Measurements from ENCODE around the gene NFYB.

NFYB gene

GRCh38 chr12:104109446-104110271 lies 28.4 kb downstream of the NFYB start:
- 79% methylated on average over 3 of the region's 4 CpGs for WGBS
- Histone ChIP-seq H3K4me3 (ENCODE audit: low read length) (no peak overlapping the region), H3K4me1 (ENCODE audit: insufficient read depth, low read length) (peaks cover 16% of the 10 kb centered on the region; the same call in 1 of the 2 replicates), H3K36me3 (ENCODE audit: insufficient read depth, low read length) (peaks cover 4% of the 10 kb centered on the region; the same call in 1 of the 2 replicates), H3K27ac (ENCODE audit: low read depth, low read length) (no peak overlapping the region), H3K9ac (ENCODE audit: low read depth, low read length) (no peak overlapping the region), H3K9me3 (ENCODE audit: insufficient read depth, low read depth, low read length) (no peaks in the 10 kb centered on the region), H3K27me3 (ENCODE audit: insufficient read depth, low read length) (no peaks in the 10 kb centered on the region)

DNA sequence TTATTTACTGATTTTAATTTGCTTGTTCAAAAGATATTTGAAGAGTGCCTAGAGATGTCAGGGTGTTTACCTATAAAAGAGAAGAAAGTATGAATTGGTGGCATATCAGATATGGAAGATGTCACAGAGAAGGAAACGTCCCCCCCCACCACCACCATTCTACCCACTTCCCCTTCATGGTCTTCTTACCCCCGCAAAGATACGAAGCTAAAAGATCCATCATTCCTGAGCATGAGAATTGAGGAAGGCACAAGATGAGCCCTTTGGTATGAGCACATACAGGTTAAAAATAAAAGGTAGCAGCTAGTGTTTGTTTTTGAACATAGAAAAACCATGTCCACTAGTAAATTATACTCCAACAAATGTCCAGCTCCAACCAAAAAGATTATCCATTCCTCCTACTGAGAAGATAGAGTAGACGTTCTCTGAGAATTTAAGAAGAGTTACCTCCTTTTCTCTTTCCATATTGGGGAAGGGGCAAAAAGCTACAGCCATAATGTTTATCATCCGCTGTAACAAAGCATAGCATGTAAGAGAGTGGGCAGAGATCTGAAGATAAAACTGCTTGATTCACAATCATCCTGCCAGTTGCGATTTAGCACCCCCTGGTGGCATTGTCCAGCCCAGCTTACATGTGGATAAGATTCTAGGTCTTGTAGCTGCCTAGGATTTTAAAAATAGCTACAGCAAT lies 29.1 kb downstream of the NFYB start:
- no peak overlapping the region for H3K27ac ChIP-seq (ENCODE audit: low read depth, low read length)
- 67% methylated on average over 6 of the region's 6 CpGs for WGBS
- H3K27me3 ChIP-seq (ENCODE audit: insufficient read depth, low read length): no peaks in the 10 kb centered on the region
- H3K4me3 ChIP-seq (ENCODE audit: low read length): no peak overlapping the region
- H3K9me3 ChIP-seq (ENCODE audit: insufficient read depth, low read depth, low read length): no peaks in the 10 kb centered on the region
- H3K4me1 ChIP-seq (ENCODE audit: insufficient read depth, low read length): peaks cover 16% of the 10 kb centered on the region; the same call in 1 of the 2 replicates
- H3K9ac ChIP-seq (ENCODE audit: low read depth, low read length): no peak overlapping the region
- no peaks in the 10 kb centered on the region for H3K36me3 ChIP-seq (ENCODE audit: insufficient read depth, low read length)

DNA sequence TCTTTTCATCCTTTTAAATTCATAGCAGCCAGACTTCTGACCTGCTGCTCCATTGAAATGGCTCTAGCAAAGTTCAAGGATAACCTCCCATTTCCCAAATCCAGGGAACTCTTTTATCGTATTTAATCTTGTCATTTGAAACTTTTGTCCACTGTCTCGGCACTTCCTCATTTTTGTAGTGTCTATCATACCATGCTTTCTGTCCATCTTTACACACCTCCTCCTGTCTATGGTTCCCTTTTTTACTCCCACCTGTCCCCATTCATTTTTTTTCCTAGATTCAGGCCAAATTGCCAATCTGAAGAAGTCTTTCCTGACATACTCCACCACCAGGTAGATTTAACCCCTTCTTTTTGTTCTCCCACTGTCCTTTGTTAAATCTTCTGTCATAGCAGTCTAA lies 31.0 kb downstream of the NFYB start:
- Histone ChIP-seq H3K9ac (ENCODE audit: low read depth, low read length) (no peak overlapping the region), H3K36me3 (ENCODE audit: insufficient read depth, low read length) (no peaks in the 10 kb centered on the region), H3K4me1 (ENCODE audit: insufficient read depth, low read length) (peaks cover 16% of the 10 kb centered on the region; the same call in 1 of the 2 replicates), H3K27ac (ENCODE audit: low read depth, low read length) (no peak overlapping the region), H3K27me3 (ENCODE audit: insufficient read depth, low read length) (no peaks in the 10 kb centered on the region), H3K4me3 (ENCODE audit: low read length) (no peak overlapping the region), H3K9me3 (ENCODE audit: insufficient read depth, low read depth, low read length) (no peaks in the 10 kb centered on the region)
- 91% methylated on average over 2 of the region's 2 CpGs for WGBS

- H3K9me3 ChIP-seq (ENCODE audit: insufficient read depth, low read depth, low read length): no peaks in the 10 kb centered on the region
Measured at GRCh38 chr12:104105461-104105860, 32.5 kb downstream of the NFYB start.

GRCh38 chr12:104097954-104098353 lies 40.1 kb downstream of the NFYB start:
- Histone ChIP-seq H3K4me1 (ENCODE audit: insufficient read depth, low read length) (no peaks in the 10 kb centered on the region), H3K4me3 (ENCODE audit: low read length) (no peak overlapping the region), H3K27me3 (ENCODE audit: insufficient read depth, low read length) (no peaks in the 10 kb centered on the region), H3K36me3 (ENCODE audit: insufficient read depth, low read length) (0 out of 2 replicates have a peak, but pooled peaks cover 4% of the 10 kb centered on the region), H3K9me3 (ENCODE audit: insufficient read depth, low read depth, low read length) (no peaks in the 10 kb centered on the region), H3K9ac (ENCODE audit: low read depth, low read length) (no peak overlapping the region), H3K27ac (ENCODE audit: low read depth, low read length) (no peak overlapping the region)
- 77% methylated on average over 1 of the region's 2 CpGs for WGBS

More at GRCh38 chr12:104105461-104105860, 32.5 kb downstream of the NFYB start:
- no peaks in the 10 kb centered on the region for H3K36me3 ChIP-seq (ENCODE audit: insufficient read depth, low read length)
- H3K4me3 ChIP-seq (ENCODE audit: low read length): no peak overlapping the region
- H3K4me1 ChIP-seq (ENCODE audit: insufficient read depth, low read length): peaks cover 16% of the 10 kb centered on the region; the same call in 1 of the 2 replicates
- H3K27ac ChIP-seq (ENCODE audit: low read depth, low read length): no peak overlapping the region
- no peaks in the 10 kb centered on the region for H3K27me3 ChIP-seq (ENCODE audit: insufficient read depth, low read length)
- H3K9ac ChIP-seq (ENCODE audit: low read depth, low read length): no peak overlapping the region

DNA sequence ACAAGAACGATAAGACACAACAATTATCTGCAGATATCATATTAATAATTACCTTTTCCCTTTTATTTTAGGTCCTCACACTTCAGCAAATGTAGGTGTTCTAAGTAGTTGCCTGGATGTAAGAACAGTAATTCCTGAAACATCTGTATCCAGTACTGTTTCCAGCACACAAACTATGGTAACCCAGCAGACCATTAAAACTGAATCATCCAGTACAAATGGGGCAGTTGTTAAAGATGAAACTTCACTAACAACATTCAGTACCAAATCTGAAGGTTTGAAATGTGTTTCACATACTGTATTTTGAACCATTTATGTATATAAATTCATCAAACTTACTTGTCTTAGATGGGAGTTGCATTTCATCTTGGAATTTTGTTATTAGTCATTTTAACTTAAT lies 42.7 kb downstream of the NFYB start:
- H3K27me3 ChIP-seq (ENCODE audit: insufficient read depth, low read length): no peaks in the 10 kb centered on the region
- peaks cover 3% of the 10 kb centered on the region; the same call in 1 of the 2 replicates for H3K4me1 ChIP-seq (ENCODE audit: insufficient read depth, low read length)
- H3K9me3 ChIP-seq (ENCODE audit: insufficient read depth, low read depth, low read length): no peaks in the 10 kb centered on the region
- H3K27ac ChIP-seq (ENCODE audit: low read depth, low read length): no peak overlapping the region
- H3K9ac ChIP-seq (ENCODE audit: low read depth, low read length): no peak overlapping the region
- no peak overlapping the region for H3K4me3 ChIP-seq (ENCODE audit: low read length)
- H3K36me3 ChIP-seq (ENCODE audit: insufficient read depth, low read length): 0 out of 2 replicates have a peak, but pooled peaks cover 4% of the 10 kb centered on the region
- WGBS: 100% methylated on average over 1 of the region's 1 CpG

GRCh38 chr12:104094284-104094683 lies 43.7 kb downstream of the NFYB start:
- H3K4me3 ChIP-seq (ENCODE audit: low read length): no peak overlapping the region
- 96% methylated on average over 2 of the region's 3 CpGs for WGBS
- H3K9ac ChIP-seq (ENCODE audit: low read depth, low read length): no peak overlapping the region
- H3K27ac ChIP-seq (ENCODE audit: low read depth, low read length): no peak overlapping the region
- H3K27me3 ChIP-seq (ENCODE audit: insufficient read depth, low read length): no peaks in the 10 kb centered on the region
- H3K9me3 ChIP-seq (ENCODE audit: insufficient read depth, low read depth, low read length): no peaks in the 10 kb centered on the region
- H3K36me3 ChIP-seq (ENCODE audit: insufficient read depth, low read length): 0 out of 2 replicates have a peak, but pooled peaks cover 4% of the 10 kb centered on the region
- H3K4me1 ChIP-seq (ENCODE audit: insufficient read depth, low read length): peaks cover 3% of the 10 kb centered on the region; the same call in 1 of the 2 replicates

- Histone ChIP-seq H3K27ac (ENCODE audit: low read depth, low read length) (no peak overlapping the region), H3K36me3 (ENCODE audit: insufficient read depth, low read length) (peaks cover 3% of the 10 kb centered on the region; the same call in 1 of the 2 replicates), H3K9ac (ENCODE audit: low read depth, low read length) (no peak overlapping the region), H3K9me3 (ENCODE audit: insufficient read depth, low read depth, low read length) (no peaks in the 10 kb centered on the region), H3K4me1 (ENCODE audit: insufficient read depth, low read length) (peaks cover 3% of the 10 kb centered on the region; the same call in 1 of the 2 replicates), H3K27me3 (ENCODE audit: insufficient read depth, low read length) (no peaks in the 10 kb centered on the region), H3K4me3 (ENCODE audit: low read length) (no peak overlapping the region)
- WGBS: 80% methylated on average over 4 of the region's 4 CpGs
Measured at GRCh38 chr12:104091136-104091535, 46.9 kb downstream of the NFYB start.

GRCh38 chr12:104090685-104091084 lies 47.3 kb downstream of the NFYB start:
- Histone ChIP-seq H3K9ac (ENCODE audit: low read depth, low read length) (no peak overlapping the region), H3K9me3 (ENCODE audit: insufficient read depth, low read depth, low read length) (no peaks in the 10 kb centered on the region), H3K27me3 (ENCODE audit: insufficient read depth, low read length) (no peaks in the 10 kb centered on the region), H3K4me1 (ENCODE audit: insufficient read depth, low read length) (peaks cover 3% of the 10 kb centered on the region; the same call in 1 of the 2 replicates), H3K4me3 (ENCODE audit: low read length) (no peak overlapping the region), H3K36me3 (ENCODE audit: insufficient read depth, low read length) (peaks cover 3% of the 10 kb centered on the region; the same call in 1 of the 2 replicates), H3K27ac (ENCODE audit: low read depth, low read length) (no peak overlapping the region)
- WGBS: 85% methylated on average over 1 of the region's 1 CpG

GRCh38 chr12:104083769-104084475 lies 54.1 kb downstream of the NFYB start:
- Histone ChIP-seq H3K9ac (ENCODE audit: low read depth, low read length) (no peak overlapping the region), H3K27ac (ENCODE audit: low read depth, low read length) (no peak overlapping the region), H3K27me3 (ENCODE audit: insufficient read depth, low read length) (no peaks in the 10 kb centered on the region), H3K36me3 (ENCODE audit: insufficient read depth, low read length) (peaks cover 5% of the 10 kb centered on the region; the same call in 1 of the 2 replicates), H3K9me3 (ENCODE audit: insufficient read depth, low read depth, low read length) (no peaks in the 10 kb centered on the region), H3K4me1 (ENCODE audit: insufficient read depth, low read length) (no peaks in the 10 kb centered on the region), H3K4me3 (ENCODE audit: low read length) (no peak overlapping the region)
- 93% methylated on average over 8 of the region's 8 CpGs for WGBS

All from HUES64 (cell line).